ENCODE data around the gene HTT.

Gene HTT

DNA sequence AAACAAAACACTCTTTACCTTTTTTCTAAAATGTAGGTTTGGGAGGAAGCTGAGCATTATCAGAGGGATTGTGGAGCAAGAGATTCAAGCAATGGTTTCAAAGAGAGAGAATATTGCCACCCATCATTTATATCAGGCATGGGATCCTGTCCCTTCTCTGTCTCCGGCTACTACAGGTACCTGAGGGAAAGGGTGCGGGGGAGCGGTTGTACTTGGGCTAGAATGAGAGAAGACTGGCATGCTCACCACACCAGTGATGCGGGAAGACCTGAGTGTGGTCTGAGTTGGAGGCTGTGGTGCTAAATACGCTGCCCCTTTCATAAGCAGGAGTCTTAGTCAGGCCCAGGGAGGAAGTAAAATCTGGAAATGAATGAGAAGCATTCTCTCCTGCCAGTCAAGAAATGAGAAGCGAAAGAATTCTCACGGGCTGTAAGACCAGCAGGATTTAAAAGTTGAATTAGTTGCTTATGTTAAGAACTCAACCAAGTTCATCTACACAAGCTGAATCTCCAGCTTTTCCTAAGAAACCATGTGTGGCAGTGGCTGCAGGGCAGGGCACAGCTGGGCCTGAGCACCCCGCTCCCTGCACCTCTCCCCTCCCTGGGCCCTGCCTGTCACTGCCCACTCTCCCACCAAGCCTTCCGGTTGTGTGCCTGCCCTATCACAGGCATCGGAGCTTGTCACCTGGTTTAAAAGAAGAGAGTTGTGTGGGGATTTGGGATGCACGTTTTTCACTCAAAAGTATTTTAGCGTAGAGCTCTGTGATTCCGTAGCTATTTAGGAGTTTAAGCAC lies 149.7 kb downstream of the HTT start:
- DNase-seq, result no peak

DNA sequence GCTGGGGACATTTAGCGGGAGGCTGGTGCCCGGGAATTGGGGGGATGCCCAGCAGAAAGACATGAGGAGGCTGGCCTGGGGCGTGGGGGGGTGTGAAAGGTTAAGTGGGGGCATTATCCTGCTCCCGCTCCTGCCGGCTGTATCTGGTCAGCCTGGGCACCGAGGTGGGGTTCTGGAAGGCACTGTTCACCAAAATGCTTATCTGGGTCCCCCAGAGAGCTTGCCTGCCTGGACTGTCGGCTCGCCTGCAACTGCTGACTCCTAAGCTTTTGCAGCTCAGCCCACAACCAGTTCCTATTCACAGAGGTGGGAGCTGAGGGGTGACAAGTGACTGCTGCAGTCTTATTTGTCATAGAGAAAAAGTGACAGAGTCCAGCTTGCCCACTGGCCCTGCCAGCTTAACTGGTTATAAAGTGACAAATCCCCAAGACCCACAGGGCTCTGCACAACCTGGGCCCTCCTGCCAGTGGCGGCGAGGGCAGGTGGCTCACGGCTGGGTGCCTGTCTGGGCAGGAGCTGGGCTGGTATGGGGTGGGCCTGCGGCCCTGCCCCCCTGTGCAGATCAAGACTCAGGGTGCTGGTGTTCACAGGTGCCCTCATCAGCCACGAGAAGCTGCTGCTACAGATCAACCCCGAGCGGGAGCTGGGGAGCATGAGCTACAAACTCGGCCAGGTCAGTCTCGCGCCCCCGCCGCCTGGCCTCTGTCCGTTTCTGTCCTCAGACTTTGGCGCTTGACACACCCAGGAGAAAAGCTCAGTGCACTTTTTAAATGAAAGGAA lies 150.8 kb downstream of the HTT start:
- no peak for DNase-seq

DNA sequence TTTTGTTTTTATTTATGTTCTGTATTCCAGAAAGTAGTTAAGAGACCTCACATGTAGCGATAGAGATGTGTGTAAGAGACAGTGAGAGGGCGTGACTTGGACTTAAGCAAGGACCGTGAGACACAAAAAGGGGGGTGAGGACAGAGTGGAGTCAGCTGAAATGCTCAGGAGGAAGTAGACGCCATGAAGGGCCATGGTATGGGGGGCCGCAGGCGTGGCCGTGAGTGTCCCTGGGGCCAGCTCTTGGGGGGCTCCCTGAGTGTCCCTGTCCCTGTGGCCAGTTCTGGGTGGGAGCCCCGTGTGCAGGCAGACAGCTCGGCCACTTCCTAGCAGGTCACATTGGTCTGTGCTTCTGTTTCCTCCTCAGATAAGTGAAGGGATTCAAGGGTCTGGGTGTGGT lies 151.5 kb downstream of the HTT start:
- DNase-seq, result no peak

DNA sequence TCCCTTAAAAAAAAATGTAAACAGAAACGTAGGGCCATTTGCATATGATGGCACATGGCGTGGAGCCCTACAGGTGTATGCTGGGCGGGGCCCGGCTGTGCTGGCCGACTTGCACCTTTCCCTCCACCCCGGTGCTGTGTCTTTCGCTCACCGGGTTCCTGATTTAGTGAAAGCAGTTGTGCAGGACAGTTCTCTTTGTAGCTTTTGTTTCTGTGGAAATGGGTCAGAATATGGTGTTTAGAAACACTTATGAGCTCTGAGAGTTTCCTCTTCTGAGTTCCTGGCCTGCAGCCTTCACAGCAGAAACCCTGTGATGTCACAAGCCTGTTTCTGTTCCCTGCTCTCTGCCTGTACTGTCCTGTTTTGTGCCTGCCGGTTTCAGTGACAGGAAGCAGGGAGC lies 152.0 kb downstream of the HTT start:
- DNase-seq, result no peak

DNA sequence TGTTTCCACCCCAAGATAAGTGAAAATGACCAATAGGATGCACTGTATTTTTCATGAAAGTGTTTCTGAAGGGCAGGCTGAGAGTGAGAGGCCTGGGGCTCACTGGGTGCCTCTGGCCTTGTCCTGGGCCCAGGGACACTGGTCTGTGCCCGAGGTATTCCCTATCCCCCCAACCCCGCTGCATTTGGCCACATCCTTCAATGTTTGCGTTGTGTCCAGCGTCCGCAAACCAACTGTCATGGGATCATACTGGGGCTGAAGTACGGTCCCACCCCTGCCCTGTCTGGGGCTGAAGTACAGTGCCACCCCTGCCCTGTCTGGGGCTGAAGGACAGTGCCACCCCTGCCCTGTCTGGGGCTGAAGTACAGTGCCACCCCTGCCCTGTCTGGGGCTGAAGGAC lies 152.5 kb downstream of the HTT start:
- no peak for DNase-seq

DNA sequence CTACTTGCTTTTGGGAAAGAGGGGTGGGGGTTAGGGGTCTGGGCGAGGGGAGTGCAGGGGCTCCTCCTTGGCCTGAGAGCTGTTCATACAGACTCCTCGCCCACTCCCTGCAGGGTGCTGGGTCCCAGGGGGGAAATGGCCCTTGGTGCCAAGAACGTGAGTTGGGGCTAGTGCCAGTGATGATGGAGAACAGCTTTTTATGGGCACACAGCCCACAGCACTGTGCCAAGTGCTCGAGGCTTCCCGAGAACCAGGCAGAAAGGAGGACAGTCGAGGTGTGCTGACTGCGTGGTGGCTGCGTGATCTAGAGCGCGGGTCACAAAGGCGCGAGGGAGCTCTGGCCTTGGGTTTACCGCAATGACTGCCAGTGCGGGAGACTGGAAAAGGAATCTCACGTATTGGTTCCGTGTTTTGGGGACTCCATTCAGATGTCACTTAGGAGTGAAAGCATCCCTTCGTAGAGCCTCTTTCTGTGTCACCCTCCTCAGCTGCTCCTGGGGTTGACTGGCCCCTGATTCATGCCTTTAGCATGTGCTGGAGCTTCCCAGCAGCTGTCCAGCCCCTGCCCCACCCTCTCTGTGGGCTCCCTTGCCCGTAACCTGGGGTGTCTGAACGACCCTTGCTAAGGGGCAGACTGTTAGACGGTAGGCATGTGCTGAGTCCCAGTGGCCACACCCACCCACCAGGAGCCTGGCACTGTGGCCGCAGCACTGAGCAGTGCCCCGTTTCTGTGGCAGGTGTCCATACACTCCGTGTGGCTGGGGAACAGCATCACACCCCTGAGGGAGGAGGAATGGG lies 153.6 kb downstream of the HTT start:
- no peak for DNase-seq

DNA sequence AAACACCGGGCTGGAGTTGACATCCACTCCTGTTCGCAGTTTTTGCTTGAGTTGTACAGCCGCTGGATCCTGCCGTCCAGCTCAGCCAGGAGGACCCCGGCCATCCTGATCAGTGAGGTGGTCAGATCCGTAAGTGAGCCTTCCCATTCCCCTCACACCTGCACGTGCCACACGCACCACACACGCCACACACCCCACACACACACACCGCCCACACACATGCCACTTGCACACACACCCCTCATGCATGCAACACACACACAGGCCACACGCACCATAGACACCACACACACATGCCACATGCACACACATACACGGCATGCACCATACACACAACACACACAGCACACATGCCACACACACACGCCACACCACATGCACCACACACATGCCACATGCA lies 154.4 kb downstream of the HTT start:
- no peak for DNase-seq

DNA sequence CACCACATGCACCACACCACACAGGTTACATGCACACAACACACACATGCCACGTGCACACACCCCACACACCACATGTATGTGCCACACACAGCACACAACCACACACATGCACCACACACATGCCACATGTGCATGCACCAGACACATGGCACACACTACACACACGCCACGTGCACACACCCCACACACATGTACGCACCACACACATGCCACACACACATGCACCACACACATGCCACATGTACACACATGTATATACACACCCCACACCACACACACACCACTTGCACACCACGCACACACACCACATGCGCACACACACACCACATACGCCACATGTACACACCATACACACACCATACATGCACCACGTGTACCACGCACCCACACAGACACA lies 154.8 kb downstream of the HTT start:
- no peak for DNase-seq

DNA sequence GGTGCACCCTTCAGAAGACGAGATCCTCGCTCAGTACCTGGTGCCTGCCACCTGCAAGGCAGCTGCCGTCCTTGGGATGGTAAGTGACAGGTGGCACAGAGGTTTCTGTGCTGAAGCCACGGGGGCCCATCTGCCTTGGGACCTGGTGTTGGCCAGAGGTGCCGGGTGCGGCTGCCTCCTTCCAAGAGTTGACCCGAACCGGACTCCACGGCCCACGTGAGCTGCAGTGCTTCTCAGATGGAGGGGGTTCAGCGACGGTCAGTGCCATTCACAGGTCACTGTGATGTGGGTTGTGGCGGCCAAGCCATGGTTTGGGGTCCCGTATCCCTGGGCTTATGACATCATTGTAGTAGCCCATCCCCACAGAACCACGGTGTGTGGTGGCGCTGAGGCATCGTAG lies 155.5 kb downstream of the HTT start:
- DNase-seq, result no peak

DNA sequence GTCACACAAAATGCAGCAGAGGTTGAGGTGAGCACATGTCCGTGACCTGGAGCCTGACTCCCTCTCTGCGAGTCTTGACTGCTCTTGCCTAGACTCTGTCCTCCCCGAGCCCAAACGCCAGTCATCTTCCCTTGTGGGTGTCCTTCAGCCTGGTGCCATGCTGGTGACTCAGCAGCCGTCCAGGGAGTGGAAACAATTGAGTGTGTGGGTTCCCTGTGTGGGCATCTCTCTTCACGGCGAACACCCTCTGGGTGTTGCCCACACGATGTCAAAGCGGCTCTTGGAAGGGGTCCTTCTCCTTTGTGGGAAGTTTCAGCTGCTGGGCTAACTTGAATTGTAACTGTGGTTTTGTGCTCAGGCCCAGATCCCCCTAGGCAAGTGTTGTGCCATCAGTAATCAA lies 157.0 kb downstream of the HTT start:
- no peak for DNase-seq

DNA sequence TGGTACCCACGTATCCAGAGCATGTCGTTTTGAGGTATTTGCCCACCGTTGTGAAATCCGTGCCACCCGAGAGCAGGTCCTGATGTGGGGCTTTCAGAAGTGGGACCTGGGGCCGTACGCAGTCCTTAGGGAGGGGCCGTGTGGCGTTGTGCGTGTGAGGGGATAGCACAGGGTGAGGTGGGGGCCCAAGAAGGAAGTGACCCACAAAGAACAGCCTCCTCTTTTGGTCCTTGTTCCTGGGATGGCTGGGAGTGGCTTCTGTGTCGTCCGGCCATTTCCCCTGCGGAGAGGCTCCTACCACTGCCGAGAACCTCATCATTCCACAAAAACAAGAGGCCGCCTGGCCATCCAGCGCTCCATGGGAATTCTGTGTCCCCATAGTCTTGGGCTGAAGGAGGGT lies 157.5 kb downstream of the HTT start:
- no peak for DNase-seq

DNA sequence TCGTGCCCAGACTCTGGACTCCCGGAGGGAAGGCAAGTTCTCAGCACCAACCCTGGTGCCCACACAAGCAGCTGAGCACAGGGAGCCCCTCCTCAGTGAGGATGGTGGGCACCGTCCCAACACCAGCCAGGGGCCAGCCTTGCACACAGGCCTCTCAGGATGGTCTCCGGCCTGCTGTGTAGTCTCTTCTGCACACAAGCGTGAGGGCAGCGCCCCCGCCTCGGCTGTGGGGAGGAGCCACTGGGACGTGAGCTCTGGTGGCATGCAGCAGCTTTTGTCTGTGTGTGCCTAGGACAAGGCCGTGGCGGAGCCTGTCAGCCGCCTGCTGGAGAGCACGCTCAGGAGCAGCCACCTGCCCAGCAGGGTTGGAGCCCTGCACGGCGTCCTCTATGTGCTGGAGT lies 158.4 kb downstream of the HTT start:
- DNase-seq, result no peak

DNA sequence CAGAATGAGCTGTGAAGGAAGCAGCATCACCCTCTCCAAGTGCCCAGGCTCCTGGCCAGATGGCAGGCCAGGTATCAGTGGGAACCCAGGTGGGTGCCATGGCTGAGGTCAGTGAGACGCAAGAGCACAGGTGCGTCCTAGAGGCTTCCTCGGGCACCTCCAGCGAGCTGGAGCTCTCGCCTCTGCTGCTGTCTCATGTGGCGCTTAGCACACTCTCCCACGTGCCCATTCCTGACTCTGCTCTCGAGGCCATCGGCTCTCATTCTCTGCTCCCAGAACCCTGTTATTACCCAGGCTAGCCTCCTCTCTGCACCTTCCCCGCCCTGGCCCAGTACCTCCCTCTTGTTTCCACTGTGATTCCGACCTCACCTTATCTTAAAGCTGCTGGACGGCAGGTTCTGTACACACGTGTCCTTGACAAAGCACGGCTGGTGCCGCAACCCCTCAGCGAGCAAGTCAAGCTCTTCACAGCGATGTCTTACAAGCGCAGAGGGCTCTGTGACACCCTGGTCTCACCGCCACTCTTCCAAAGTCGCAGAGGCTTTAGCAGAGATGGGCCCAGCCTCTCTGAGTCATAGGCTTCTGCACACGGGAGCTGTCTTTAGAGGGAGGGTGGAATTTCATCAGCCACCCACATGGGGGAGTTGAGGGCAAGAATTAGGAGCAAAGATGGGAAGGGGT lies 159.1 kb downstream of the HTT start:
- DNase-seq, result no peak

DNA sequence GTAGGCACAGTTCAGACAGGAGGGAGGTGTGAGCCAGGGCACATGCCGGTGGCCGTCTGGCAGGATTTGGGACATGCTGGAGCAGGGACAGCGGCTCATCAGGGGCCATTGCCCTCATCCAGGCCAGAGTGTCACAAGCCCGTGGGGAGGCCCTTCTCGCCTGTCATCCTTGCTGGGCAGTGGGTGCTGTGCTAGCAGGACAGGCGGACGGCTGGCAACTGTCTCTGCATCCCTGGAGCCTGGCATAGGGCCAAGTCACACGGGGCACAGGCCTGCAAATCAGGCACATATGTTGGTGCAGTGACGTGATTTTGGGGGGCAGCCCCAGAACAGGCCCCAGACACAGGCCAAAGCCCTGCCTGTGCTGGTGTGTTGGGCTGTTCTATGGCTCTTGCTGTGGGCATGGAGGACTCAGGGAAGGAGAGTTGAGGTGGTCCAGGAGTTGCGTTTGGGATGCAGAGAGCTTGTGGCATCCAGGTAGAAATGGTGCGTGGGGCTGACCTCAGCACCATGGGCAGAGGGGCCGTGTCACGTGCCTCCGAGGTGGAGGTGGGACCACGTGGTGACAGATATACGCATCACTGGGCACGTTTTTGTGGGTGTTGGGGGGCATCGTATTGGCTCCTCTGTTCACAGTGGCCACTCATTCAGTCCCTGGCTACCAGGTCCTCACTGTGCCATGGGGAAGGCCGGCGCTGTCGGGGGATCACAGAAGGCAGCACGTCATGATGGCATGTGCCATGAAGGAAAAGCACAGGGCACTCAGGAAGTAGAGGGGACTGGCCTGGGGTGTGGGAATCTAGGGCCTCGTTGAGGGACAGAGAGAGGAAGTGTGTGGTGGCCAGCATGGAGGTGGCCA lies 159.9 kb downstream of the HTT start:
- no peak for DNase-seq

DNA sequence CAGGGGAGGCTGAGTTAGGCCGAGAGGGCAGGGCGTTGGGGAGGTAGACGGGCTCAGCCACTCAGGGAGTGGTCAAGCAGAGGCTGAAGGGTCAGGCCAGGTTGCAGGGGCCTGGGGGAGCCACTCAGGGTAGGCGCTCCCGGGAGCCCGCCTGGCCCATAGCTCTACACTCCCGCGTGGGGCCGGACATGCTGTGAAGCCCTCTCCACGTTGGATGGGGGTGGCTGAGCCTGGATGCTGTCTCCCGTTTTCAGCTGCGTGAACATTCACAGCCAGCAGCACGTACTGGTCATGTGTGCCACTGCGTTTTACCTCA lies 160.5 kb downstream of the HTT start:
- no peak for DNase-seq

DNA sequence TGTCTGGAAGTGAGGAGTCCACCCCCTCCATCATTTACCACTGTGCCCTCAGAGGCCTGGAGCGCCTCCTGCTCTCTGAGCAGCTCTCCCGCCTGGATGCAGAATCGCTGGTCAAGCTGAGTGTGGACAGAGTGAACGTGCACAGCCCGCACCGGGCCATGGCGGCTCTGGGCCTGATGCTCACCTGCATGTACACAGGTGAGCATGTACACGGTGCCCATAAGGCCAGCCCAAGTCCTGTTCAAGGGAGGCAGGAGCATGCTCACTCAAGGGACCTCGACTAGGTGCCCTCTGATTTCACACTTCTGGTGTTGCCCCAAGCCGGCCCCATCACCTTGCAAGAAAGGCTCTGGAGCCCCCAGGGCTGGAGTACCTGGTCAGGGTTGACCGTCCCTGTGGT lies 161.1 kb downstream of the HTT start:
- no peak for DNase-seq

DNA sequence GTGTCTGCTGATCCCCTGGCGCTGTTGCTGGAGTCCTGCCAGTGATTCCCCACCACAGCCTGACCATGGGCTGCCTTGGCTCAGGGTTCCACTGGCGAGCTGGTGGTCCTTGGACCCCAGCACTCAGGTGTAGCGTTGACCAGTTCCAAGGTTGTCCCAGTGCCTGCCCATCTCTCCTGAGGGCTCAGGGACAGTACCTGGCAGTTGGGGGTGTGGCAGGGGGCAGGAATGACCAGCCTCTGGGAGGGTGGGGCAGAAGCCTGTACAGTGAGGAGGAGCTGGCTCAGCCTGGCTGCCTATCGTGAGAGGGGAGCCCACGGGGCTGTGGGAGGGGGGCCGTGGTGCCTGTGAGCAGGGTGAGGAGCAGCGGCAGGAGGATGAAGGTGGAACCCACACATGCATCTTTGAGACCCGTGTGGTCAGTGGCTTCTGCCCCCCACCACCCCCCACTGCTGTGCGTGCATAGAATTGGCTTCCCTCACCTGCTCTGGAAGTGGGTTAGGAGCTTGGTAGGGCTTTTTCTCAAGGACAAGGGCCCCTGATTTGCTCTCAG lies 161.9 kb downstream of the HTT start:
- no peak for DNase-seq

DNA sequence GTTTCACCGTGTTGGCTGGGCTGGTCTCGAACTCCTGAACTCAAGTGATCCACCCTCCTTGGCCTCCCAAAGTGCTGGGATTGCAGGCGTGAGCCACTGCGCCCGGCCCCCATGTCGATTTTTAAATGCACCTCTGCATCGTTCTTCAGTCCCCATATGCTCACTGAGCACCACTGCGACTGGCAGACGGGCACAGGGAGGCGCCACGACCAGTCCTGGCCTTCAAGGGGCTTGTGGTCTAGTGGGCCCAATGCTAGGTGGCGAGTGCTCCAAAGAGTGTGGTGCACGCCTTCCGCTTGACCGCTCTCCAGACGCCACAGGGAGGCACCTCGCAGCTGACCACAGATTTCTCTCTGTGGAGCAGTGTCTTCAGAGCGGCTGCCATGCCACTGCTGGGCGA lies 162.8 kb downstream of the HTT start:
- no peak for DNase-seq

DNA sequence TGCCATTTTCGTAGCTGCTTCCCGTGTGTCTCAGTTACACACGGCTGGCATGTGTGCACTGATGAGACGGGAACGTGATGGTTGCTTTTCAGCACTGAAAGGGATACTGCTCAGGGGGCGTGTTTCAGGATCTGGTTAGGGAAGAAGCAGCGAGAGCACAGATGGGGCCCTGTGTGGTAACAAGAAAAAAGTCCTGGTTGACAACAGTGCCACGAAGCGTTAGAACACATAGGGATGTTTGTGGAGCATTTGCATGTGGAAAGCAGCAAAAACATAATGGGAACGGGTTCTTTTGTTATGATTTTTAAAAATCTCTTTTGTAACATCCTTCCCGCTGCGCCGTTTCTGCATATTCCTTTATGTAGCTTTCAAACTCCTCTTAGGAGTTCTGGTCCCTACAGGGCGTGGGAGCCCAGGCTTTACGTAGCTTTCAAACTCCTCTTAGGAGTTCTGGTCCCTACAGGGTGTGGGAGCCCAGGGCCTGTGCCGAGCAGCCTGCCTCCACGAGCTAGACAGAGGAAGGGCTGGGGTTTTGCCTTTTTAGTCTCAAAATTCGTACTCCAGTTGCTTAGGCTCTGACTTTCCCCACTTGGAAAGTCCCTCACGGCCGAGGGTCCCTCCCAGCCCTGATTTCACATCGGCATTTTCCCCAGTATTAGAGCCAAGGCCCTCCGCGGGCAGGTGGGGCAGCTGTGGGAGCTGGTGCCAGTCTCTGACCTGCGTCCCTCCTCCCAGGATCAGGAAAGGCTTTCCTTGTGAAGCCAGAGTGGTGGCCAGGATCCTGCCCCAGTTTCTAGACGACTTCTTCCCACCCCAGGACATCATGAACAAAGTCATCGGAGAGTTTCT lies 163.5 kb downstream of the HTT start:
- no peak for DNase-seq

DNA sequence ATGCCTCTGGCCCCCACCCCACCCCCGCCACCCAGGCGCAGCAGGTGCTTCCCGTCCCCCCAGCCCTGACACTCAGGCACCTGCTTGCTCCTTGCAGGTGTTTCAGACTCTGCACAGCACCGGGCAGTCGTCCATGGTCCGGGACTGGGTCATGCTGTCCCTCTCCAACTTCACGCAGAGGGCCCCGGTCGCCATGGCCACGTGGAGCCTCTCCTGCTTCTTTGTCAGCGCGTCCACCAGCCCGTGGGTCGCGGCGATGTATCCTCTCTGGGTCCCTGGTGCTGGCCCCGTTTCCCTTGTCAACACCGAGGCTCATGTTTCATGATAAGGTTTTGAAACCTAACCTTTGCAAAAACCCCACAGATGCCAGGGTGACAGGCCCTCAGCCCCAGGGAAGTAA lies 164.2 kb downstream of the HTT start:
- no peak for DNase-seq

DNA sequence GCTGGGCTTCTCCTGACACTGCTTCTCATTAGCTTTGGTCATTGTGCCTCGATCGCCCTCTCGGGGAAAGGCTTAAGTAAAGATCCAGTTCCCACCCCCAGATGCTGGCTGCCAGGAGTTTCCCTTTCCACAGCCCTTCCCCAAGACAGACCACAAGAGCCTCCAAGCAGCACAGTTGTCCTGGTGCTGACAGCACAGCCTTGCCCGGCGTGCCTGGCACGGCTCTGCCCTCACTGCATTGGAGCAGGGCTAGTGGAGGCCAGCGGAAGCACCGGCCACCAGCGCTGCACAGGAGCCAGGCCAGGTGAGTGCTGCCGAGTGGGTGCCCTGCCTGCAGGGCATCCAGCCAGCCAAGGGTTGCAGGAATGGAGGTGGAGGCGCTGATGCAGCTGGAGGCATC lies 164.8 kb downstream of the HTT start:
- no peak for DNase-seq
